GOT3 (cell line): Measurements from ENCODE around the gene SOX10.

Source experiments
- DNase-seq: peaks from one replicate; lab custom pipeline; 2025; ENCODE audit warnings: mixed read lengths; lab: John Stamatoyannopoulos, UW

SOX10 gene

DNA sequence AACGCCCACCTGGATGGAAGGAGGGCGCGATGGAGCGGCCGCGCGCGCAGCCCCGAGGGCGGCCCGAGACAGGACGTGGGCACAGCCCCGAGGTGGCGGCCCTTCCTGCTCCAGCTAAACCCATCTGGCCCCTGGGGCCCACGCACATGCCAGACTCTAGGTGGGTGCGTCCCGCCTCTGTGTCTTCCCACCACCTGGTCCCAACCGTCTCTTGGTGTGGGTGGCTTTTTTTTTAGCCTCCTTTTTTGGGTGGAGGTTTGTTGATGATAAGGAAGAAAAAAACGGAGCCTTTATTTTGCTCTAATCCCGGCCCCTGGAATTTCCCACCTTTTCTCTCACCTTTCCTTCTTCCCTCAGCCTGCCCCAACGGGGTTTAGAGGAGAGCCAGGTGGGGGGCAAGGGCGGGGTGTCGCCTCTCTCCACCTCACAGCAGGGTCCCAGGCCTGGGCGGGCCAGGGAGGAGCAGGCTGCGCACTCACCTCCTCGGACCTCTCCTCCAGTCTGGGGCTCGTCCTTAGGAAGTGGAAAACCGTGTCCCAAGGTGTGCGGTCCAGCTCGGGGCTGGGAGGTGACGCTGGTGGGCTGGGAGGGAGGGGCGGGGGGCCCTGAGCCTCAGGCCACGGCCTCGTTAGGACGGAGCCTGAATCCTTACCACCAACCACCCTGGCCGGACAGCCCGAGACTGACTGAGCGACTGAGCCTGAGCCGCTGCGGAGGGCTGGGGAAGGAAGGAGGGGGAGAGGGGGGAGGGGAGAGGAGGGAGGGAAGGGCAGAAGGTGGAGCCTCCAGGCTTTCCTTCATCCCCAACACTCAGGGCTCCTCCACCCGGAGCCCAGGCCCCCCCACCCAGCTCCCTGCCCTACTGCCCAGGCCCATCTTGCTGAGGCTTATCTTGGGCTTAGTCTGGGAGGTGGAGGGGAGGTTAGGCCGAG lies at the start of gene SOX10:
SOX10 (minus strand) TSS at position 696 of the 932 bp plus-strand sequence. CDS start 771 bp downstream, outside the sequence.
- DNase-seq, result no peak

DNA sequence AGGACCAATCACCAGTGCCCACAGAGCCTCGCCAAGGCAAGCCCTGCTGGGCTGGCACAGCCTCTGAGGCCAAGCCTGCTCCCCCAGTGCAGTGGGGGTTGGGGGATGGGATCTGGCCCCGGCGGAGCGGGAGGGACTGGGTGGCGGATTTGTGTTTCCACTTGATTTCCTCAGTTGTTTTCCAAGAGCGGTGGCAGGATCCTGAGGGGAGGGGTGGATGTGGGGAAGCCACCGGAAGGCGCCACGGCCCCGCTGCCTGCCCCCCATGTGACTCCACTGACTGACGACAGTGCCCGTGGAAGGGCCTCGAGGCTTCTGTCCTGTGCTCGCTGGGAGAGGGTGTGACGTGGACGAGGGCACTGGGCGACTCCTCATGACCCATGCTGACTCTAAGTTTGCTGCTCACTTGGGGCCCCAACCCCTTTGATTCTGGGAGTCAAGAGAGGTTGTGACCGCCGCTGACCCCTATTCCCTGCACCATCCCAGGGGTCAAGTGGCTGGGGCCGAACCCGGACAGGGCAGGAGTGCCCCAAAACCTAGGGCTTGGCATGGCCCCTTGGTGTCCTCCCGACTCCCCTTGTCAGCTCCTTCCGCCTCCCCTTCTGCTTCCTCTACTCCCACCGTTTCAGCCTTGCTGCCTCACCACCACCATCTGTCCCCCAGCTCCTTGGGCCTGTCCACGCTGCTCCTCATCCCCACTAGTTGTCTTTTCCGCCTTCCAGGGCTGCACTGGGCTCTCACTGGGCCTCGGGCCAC lies 49.3 kb upstream of the SOX10 start:
- DNase-seq, result no peak

DNA sequence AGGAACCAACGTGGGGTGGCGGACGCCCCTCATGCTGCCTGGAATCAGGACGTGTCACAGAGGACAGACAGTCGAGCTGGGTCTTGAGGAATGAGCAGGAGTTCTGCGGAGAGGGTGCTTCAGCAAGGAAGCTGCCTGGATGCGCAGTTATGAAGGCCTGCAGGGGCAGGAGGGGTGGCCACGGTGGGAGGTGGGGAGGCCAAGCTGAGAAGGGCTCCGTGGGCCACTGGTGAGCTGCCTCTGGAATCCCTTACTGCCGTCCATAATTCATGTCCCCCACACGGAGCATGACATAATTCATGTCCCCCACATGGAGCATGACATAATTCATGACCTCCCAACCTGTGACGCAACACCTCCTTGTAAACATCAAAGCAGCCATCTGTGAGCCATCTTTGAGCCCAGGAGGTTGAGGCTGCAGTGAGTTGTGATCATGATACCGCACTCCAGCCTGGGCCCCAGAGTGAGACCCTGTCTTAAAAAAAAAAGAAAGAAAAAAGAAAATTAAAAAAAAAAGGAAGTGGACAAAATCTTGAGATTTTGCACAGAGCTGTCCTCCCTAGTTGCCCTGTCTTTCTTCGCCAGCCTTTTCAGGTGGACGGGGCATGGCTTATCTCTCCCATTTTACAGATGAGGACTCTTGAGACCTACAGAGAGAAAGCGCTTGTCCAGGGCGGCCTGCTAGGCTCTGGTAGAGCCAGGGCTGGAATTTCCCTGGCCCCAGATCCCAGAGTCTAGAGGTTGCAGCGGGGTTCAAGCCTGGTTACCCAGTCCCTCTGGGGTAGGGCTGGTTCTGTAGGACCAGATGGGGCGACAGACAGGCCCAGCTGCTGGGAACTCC lies 48.5 kb upstream of the SOX10 start:
- no peak for DNase-seq

DNA sequence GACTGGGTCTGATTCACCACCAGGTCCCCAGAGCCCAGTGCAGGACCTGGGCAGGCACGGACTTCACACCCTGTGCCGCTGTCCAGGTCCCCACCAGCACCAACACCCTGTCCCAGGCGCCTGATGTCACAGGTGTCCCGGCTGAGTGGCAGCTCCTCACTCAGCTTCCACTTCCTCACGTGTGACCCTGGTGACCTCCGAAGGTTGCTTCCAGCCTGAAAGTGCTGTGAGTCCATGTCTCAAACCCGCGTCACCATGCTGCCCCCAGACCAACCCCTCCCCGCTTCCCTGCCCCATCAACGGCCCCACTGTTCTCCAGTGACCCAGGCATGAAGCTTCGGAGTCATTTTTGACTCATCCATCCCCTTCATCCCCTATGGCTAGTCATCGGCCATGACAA lies 47.1 kb upstream of the SOX10 start:
- no peak for DNase-seq

DNA sequence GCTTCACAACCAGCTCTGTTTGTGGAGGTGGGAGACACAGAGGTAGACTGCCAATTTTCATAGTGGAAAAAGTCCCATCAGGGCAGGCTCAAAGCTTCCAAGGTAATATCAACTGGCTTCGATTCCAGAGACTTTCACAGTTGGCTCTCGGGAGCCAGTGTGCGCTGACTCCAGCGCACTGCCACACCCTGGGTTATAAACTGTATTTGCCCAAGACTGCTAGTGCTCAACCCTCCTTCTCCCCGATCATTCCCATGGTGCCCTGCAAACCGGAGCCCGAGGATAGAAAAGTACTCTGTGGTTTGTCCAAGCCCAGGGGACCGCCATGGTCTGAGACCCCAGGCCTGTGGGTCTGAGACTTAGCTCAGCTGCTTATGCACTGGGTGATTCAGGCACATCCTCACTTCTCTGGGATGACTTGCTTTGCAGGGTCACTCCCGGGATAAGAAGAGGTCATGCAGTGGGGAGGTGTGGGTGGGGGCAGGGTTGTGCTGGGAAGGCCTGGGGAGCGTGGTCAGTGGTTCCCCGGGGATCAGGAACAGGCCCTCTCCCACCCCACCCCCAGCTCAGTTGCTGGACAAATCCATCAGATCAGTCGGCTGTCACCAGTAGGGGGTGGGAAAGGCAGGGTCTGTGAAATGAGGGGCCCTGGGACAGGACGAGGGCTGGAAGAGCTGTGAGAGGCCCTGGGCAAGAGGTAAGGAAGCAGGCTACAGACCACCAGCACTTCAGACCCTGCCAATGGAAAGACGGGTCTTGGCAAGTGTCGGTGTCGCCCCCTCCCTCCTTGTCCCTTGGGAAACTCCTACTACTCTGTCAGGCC lies 46.2 kb upstream of the SOX10 start:
- DNase-seq, result no peak

DNA sequence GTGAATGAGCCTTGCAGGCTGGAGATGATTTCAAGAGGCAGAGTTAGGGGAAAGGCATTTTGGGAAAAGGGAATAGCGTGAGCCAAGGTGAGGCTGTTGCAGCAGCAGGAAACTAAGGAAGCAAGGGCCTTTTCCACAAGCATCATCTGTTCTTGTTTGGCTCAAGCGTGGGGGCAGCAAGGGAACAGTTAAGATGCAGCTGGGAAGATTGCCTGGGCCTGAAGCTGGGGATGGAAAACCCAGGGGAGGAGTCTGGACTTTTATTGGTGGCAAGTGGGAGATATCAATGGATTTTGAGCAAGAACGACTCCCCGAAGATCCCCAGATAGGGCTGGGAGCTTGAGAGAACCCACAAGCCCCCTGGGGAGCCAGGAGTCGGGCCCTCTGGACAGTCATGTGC lies 45.5 kb upstream of the SOX10 start:
- DNase-seq, result no peak

DNA sequence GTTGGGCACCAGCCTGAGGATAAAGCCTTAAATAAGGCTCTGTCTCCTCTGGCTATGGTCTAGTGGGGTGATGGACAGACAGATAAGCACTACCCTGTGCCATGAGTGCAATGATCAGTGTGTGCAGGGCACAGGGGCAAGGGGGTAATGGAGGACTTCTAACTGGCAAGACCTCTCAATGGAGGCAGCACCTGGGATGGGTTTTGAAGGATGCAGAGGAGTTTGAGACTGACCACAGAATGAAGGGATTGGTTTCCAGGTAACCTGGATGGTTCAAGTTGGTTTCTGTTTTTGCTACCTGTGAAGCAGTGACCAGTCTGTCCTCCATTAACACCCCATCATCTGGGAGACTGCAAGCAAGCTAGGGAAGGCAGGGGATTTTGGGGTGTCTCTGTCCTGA lies 45.0 kb upstream of the SOX10 start:
- DNase-seq, result no peak

DNA sequence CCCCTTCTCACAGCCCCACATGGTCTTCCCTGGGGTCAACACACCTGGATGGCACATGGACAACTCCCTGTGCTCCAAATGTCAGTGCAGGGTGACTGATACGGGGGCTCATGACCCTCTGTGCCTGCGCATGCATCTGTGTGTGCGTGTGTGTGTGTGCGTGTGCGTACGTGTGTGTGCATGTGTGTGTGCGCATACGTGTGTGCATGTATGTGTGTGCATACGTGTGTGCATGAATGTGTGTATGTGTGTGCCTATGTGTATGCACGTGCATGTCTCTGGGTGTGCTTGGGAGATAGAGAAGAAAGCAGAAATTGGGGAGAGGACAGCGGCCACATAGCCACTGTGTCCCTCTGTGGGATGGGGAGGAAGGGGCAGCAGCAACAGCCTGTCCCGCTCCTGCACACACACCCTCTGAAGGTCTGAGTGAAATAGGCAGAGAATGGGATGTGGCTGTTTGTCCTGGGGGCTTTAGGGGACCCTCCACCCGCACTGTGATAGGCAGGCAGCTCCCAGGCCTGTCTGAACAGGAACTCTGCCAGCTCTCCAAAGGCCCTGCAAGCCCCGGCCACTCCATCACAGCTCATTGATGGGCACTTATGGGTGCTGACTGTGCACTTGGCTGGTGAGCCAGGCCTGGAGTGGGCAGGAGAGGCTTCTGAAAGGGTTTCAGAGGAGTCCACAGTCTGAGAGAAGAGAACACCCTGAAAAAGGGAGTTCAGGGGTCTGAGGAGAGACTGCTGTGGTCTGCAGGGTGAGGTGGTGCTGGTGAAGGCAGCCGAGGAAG lies 44.2 kb upstream of the SOX10 start:
- DNase-seq, result no peak

DNA sequence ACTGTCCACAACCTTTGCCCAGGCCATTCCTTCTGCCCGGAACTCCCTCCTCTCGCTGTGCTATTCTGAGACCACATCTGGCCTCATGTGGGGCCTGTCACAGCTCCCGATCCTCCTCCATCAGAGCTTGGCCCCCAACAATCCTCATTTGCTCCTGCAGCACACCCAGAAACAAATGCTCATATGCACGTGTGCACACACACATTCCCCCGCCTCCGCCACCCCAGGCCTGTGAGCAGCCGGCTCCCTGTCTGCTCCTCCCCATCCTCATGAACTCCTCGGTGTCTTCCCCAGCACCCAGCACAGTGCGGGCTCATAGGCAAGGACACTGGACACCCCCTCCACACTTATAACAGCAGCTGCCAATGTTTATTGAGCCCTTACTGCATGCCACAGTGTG lies 43.1 kb upstream of the SOX10 start:
- DNase-seq, result no peak

DNA sequence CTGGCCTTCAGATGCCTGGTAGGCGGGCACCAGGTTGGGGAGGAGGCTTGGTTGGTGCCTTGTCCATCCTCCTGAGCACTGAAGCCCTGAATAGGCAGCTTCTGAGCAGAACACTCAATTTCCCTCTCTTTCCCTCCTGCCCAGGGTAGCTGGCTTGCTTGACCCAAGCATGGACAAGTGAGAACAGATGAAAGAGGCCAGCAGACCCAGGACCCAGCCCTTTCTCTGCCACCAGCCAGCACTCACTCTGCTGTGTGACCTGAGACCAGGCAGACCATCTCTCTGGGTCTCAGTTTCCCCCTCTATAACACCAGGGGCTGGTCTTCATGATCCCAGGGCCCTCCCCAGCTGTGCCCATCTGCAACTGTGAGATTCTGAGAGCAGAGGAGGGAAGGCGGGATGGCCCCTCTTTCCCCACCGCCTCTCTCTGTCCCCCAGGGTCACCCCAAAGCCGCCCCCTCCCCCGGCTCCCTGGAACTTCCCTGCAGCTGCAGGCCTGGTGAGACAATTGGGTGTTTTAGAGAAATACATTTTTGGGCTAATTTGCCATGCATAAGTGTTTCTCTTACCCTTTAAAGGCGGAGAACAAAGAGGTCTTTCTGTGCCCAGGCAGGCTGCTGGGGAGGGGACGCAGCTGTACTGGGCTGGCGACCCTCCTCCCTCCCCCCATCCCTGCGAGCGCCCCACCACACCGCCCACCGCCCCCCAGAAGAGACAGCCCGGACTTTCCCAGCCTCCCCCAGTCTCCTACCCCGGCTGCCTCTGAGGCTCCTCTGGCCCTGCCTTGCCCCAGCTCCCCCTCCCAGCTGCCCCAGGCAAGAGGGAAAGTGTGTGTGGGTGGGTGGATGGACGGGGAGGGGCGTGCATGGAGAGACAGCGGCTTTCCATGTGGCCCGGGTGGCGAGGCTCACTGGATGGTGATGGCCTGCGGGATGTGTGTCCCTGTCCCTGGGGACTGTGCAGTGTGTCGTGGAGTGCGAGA lies 42.1 kb upstream of the SOX10 start:
- no peak for DNase-seq

DNA sequence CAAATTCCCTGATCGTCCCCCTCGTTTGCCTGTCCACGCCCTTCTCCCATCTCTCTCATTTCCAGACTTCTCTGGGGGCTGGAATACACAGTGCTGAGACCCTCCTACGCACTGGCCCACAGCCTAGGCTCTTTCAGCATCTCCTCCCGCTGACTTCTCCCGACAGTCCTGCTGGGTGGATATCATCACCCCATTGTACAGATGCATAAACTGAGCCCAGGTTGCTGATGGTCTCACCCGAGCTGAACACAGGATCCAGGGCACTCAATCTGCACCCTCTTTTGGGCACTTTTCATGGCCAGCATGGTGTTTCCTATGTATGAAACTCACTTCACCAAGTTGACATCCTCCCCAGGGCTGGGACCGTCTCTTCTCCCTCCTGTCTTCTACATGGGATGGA lies 41.2 kb upstream of the SOX10 start:
- DNase-seq, result no peak

DNA sequence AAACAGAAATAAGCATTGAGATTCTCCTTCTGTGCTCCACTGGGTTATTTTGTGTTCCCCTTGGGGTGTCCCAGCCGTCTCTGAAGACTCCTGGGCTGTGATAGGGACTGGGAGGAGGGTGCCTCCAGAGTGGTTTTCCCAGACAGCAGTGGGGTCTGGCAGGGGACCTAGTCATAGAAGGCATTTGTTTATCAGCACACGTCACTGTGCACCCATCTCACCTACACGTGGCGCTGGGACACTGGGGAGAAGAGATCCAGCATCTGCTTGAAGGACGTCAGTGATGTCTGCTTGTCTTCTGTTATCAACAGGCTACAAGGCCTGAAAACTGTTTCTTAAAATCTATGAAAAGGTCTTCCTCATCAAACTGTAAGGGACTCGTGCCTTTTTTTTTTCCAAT lies 38.7 kb upstream of the SOX10 start:
- no peak for DNase-seq

DNA sequence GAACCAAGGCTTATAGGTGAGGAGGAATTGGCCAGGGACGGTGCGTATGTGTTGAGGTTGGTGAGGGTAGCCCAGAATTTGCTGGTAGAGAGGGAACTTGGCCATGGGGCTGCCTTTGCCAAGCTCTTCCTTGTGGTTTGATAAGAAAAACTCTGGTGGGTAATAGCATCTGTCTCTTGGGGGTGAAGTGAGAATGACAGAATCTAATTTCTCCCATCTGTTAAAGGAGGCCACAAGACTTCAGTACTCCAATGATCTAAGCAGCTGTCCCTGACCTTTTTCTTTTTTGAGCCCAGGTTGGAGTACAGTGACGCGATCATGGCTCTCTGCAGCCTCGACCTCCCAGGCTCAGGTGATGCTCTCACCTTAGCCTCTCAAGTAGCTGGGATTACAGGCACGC lies 36.9 kb upstream of the SOX10 start:
- no peak for DNase-seq

DNA sequence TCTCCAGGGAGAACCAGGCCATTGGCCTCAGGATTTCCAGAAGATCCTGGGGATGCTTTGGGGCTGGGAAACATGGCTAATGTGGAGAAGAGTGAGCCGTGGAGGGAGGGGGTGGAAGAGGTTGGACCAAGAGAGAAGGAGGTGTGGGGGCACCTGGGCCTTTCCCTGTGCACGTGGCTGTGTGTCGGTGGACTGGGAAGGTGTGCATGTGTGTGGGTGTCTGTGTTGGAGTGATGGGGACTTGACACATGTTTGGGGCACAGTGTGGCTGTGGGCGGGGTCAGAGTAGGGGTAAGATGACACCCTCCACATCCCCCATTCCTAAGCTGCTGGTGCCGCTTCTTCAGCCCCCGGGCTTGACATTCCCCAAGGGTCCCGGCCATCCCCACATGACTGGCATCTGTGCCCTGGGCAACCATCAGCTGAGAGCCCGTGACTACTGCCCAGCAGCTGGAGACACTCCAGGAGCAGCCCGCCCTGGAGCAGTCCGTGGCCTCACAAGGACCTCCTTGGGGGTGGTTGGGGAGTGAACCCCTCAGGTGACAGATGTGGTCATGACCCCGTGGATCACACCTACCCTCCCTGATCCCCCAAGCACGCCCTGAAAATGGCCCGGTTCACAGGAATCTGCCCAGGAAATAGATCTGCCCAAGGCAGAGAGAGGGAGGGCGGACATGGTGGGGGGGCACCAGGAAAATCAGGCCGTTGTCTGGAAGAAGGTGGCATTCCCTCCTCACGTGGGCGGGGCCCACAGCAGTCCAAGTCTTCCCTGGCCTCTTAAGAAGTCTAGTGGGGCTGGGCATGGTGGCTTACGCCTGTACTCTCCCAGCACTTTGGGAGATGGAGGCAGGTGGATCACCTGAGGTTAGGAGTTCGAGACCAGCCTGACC lies 34.8 kb upstream of the SOX10 start:
- no peak for DNase-seq

DNA sequence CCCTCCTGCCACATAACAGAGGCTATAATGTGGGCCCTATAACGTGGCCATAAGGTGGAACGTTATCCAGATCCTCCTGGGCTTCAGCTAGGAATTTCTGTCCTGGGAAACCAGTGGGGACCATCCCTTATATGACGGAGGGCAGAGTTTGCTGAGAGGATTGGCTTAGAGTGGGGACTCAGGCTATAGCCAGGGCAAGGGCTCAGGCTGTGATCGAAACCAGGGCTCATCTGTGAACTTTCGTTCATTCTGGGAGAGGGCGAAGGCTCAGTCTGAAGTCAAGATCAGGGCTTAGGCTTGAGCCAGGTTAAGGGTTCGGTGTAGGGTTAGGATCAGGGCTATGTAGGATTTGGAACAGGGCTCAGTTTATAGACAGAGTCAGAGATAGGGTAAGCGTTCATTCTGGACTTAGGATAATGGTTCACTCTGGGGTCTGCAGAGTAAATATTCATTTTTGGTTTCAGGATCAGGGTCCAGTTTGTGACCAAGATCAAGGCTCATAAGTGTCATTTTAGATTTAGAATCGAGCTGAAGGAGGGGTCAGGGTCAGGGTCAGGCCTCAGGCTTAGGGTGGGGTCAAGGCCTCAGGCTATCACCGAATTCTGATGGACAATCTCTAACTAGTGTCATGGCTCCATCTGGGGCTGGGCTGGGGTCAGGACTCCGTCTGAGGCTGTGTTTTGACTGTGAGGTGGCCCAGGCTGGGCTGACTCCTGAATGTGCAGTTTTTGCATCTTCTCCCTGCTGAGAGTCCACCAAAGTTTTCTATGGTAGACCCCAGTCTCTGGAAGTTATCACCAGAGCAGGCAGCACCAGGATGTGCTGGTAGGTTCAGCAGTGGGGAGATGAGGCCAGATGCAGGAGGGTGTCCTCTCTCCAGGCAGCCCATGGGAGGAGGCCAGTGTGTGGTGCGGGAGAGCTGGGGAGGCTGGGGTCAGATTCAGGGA lies 33.9 kb upstream of the SOX10 start:
- no peak for DNase-seq

DNA sequence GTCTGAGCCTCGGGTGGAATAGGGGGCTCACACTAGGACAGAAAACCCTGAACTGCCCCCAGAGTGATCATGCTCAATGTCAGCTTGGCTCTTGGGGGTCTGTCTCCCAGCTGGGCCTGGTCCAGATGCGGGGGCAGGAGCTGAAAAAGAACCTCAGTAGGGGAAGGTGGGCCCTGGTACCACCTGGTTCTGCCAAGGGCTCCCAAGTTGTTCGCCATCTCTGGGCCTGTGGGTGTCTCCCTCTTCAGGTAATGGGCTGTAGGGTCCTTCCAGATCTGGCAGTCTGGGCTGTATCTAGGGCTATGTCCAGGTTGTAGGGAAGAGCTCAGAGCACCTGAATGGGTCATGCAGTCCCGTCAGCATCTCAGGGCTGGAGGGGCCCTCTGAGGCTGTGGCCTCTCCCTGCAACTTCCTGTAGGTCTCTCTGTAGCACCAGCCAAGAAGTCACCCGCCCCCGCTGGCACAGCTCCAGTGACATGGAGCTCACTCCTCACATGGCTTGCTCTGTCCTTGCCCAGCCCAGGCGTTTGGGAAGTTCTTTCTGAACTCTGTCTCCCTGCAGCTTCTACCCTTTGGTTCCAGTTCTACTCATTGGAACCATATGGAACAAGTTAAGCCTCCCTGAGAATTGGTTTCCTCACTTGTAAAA lies 33.0 kb upstream of the SOX10 start:
- no peak for DNase-seq
